Lower leg skin (tissue), 4 donors: ENCODE data around the gene FCER2. TPM values are rescaled to one million over a fixed set of nuclear protein-coding genes. Genes with fewer than 3 reads are reported as not detected.

Source experiments
- DNase-seq, 2 donors: peaks; one replicate each; pipeline ENCODE4 v3.0.0-alpha.2; 2019; ENCODE audit warnings: low spot score in 2 of 2
- H3K4me3 ChIP-seq: fragments of 200-600 bp; sonication (generic); 2 replicates; pipeline ENCODE4 v1.5.1; 2017; ENCODE audit warnings: mild to moderate bottlenecking, low read depth; ENCODE audit not compliant: poor library complexity, severe bottlenecking
- POLR2A ChIP-seq, 2 donors: fragments of 450-650 bp; IDR thresholded peaks; one replicate each; pipeline ENCODE4 v1.6.1; 2016 to 2017; ENCODE audit warnings: antibody characterized with exemption in 2 of 2, mild to moderate bottlenecking in 1 of 2, moderate library complexity in 1 of 2
- WGBS, 2 donors: methylation state at CpG; one replicate each; pipeline ENCODE4 v1.1.5; 2018; 5-methylcytosine and 5-hydroxymethylcytosine counted together
- intact Hi-C: fragments of 100-400 bp; cut with DNase I; formaldehyde crosslinking; loops from one replicate; pipeline ENCODE4 v1.15.0; 2023; ENCODE audit warnings: low total_unique reads
- total RNA-seq, 4 donors: library from RNA; depleted of rRNA; stranded (reverse); fragments of >200 nt; gene quantifications; one replicate each; pipeline ENCODE4 v1.1.0, GENCODE V29; 2016
- TF ChIP-seq, protein P1 (sequence below), 3 donors: fragments of 450-650 bp; IDR thresholded peaks; one replicate each; pipeline ENCODE4 v1.5.1; 2016; ENCODE audit warnings: antibody characterized with exemption in 3 of 3, mild to moderate bottlenecking in 3 of 3, moderate library complexity in 2 of 3

The FCER2 gene
- total RNA-seq, 4 donors from 2014 or later: not detected

DNA sequence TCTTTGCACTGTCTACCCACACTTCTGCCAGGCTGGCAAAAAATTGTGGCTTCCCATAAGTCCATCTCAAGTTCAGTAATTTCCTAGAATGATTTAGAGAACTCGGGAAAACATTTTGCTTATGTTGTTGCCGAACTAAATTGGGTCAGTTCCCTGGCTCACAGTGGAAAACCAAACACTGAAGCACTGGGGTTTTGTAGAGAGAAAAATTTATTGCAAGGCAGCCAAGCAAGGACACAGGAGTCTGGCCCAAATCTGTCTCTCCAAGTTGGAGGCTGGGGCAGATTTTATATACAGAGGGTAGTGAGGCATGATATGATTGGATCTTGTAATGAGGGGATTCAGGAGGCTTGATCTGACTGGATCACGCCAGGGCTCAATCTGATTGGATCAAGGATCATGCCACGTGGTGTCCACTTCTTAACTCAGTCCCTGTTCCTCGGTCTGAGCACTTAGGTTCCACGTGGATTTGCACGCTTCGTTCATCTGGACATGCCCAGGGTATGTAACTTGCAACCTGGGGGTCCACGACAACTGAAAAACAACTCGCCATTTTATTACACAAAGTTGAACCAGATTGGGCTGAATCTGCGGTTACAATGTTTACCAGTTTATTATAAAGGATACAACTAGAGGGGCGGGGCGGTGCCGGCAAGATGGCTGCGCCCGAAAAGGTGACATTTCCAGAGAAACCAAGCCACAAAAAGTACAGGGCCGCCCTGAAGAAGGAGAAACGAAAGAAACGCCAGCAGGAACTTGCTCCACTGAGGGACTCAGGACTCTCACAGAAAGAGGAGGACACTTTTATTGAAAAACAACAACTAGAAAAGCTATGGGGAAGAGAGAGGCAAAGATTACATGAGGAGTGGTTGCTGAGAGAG lies 38.1 kb upstream of the FCER2 start:
- no peak overlapping the region for H3K4me3 ChIP-seq
- 78 to 80% methylated on average over 19 of the region's 19 CpGs for WGBS, 2 donors
- no peak for DNase-seq
- intact Hi-C loops: no loop called here
- no peak for TF ChIP-seq POLR2A (IDR thresholded peaks at IDR 0.05)
- TF ChIP-seq, protein P1, sequence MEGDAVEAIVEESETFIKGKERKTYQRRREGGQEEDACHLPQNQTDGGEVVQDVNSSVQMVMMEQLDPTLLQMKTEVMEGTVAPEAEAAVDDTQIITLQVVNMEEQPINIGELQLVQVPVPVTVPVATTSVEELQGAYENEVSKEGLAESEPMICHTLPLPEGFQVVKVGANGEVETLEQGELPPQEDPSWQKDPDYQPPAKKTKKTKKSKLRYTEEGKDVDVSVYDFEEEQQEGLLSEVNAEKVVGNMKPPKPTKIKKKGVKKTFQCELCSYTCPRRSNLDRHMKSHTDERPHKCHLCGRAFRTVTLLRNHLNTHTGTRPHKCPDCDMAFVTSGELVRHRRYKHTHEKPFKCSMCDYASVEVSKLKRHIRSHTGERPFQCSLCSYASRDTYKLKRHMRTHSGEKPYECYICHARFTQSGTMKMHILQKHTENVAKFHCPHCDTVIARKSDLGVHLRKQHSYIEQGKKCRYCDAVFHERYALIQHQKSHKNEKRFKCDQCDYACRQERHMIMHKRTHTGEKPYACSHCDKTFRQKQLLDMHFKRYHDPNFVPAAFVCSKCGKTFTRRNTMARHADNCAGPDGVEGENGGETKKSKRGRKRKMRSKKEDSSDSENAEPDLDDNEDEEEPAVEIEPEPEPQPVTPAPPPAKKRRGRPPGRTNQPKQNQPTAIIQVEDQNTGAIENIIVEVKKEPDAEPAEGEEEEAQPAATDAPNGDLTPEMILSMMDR (IDR thresholded peaks at IDR 0.05): no peak

DNA sequence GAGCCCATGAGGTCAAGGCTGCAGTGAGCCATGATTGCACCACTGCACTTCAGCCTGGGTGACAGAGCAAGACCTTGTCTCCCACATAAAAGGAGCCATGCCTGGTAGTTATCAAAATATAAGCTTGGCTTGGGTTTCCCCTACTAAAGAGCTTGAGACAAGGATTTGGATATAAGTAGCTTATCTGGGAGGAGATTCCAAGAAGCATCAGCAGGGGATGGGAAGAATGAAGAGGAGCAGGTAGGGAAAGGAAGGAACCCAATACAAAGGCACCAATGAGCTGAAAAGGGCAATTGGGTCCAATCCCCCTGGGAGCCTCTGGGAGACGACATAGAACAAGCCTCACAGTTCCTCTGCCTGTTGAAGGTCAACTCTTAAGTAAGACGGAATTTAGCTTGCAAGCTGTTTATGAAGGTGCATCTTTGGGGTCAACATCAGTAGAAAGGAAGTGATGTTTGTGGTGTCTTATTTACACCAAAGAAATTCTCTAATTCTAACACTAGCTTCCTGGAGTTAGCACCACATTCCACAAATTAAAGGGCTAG lies 37.4 kb upstream of the FCER2 start:
- no peak for DNase-seq
- WGBS, 2 donors: 39 to 46% methylated on average over 2 of the region's 2 CpGs
- H3K4me3 ChIP-seq: no peak overlapping the region
- intact Hi-C loops: no loop called here
- TF ChIP-seq POLR2A (IDR thresholded peaks at IDR 0.05): no peak
- TF ChIP-seq, protein P1 (IDR thresholded peaks at IDR 0.05): no peak

DNA sequence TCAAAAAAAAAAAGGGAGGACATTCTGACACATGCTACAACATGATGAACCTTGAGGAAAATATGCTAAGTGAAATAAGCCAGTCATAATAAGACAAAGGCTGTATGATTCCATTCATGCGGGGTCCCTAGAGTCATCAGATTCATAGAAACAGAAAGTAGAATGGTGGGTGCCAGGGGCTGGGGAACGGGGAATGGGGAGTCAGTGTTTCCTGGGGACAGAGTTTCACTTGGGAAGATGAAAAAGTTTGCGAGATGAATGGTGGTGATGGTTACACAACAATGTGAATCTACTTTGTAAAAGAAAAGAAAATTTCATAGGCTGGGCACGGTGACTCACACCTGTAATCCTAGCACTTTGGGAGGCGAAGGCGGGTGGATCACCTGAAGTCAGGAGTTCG lies 36.1 kb upstream of the FCER2 start:
- WGBS, 2 donors: 81 to 85% methylated on average over 7 of the region's 7 CpGs
- H3K4me3 ChIP-seq: no peak overlapping the region
- no peak for TF ChIP-seq POLR2A (IDR thresholded peaks at IDR 0.05)
- TF ChIP-seq, protein P1 (IDR thresholded peaks at IDR 0.05): no peak
- intact Hi-C loops: no loop called here
- no peak for DNase-seq

DNA sequence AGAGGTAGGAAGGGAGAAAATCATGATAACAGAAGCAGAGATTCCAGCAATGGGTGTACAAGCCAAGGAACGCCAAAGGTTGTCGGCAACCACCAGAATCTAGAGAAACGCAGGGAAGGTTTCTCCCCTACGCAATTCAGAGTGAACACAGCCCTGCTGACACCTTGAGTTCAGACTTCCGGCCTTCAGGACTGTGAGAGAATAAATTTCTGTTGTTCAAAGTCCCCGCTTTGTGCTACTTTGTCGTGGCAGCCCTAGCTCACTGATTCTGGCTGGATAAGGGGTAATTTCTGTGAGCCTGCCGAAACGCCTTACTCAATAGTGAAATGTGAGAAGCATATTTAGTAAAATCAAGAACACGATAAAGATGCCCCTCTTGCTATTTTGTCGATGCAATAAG lies 35.3 kb upstream of the FCER2 start:
- intact Hi-C loops: no loop called here
- WGBS, 2 donors: 84 to 87% methylated on average over 11 of the region's 11 CpGs
- DNase-seq: no peak
- TF ChIP-seq, protein P1 (IDR thresholded peaks at IDR 0.05): no peak
- no peak for TF ChIP-seq POLR2A (IDR thresholded peaks at IDR 0.05)
- H3K4me3 ChIP-seq: no peak overlapping the region

DNA sequence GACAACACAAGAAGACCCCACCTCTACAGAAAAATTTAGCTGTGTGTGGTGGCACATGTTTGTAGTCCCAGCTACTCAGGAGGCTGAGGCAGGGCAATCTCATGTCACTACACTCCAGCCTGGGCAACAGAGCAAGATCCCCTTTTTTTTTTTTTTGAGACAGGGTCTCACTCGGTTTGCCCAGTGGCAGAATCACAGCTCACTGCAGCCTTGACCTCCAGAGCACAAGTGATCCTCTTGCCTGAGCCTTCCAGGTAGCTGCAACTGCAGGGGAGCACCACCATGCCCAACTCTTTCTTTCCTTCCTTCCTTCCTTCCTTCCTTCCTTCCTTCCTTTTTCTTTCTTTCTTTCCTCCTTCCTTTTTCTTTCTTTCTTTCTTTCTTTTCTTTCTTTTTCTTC lies 34.2 kb upstream of the FCER2 start:
- WGBS, 2 donors: 60 to 68% methylated on average over 1 of the region's 1 CpG
- no peak for DNase-seq
- TF ChIP-seq, protein P1 (IDR thresholded peaks at IDR 0.05): no peak
- TF ChIP-seq POLR2A (IDR thresholded peaks at IDR 0.05): no peak
- intact Hi-C loops: no loop called here
- no peak overlapping the region for H3K4me3 ChIP-seq
